A549 (cell line): ENCODE results near the gene ITPRIPL2.

ENCODE experiments used
- BHLHE40 ChIP-seq: IDR thresholded peaks from 2 replicates; pipeline ENCODE4 v1.6.1; 2012; ENCODE audit warnings: low read depth, low read length, inconsistent platforms
- CBX2 ChIP-seq: fragments of 200-600 bp; sonication (generic); IDR thresholded peaks from 2 replicates; pipeline ENCODE4 v1.6.1; 2016; ENCODE audit warnings: low read depth, mild to moderate bottlenecking, borderline replicate concordance
- CHD2 ChIP-seq: fragments of 150-350 bp; IDR thresholded peaks from 2 replicates; pipeline ENCODE4 v1.6.1; 2014; ENCODE audit warnings: low read length; ENCODE audit not compliant: partially characterized antibody
- FOSL2 ChIP-seq, 2 experiments: fragments of 450-650 bp in 1 of 2; fragments of >200 bp in 1 of 2; sonication (Bioruptor Twin) in 1 of 2; formaldehyde crosslinking; IDR thresholded peaks; 2 replicates each; pipeline versions ENCODE4 v1.5.0 to v1.6.1; 2016 to 2020; ENCODE audit warnings: mild to moderate bottlenecking in 1 of 2, moderate library complexity in 1 of 2
- JUN ChIP-seq, 2 experiments: fragments of >200 bp; sonication (Bioruptor Twin); formaldehyde crosslinking; IDR thresholded peaks; 2 replicates in 1 of 2; 3 replicates in 1 of 2; pipeline ENCODE4 v1.6.1; 2016 to 2017
- KDM1A ChIP-seq: fragments of 200-600 bp; sonication (generic); IDR thresholded peaks from 2 replicates; pipeline ENCODE4 v1.6.1; 2016; ENCODE audit warnings: low read depth, mild to moderate bottlenecking
- POLR2A ChIP-seq: IDR thresholded peaks from 2 replicates; pipeline ENCODE4 v1.6.1; 2012; ENCODE audit warnings: mild to moderate bottlenecking, low read length
- RARB ChIP-seq: fragments of 250-450 bp; sonication (Bioruptor Pico); IDR thresholded peaks from 2 replicates; pipeline ENCODE4 v1.8.0; 2021; ENCODE audit warnings: mild to moderate bottlenecking, moderate library complexity
- TF ChIP-seq, protein P1 (sequence below): IDR thresholded peaks from 2 replicates; pipeline ENCODE4 v1.6.1; 2012
- TF ChIP-seq, protein P2 (sequence below): fragments of >200 bp; sonication (Bioruptor Twin); formaldehyde crosslinking; IDR thresholded peaks from 3 replicates; pipeline ENCODE4 v1.5.1; 2016
- TF ChIP-seq, protein P3 (sequence below): IDR thresholded peaks from 2 replicates; pipeline ENCODE4 v1.6.1; 2012
- TF ChIP-seq, protein P4 (sequence below): fragments of 450-650 bp; IDR thresholded peaks from 2 replicates; pipeline ENCODE4 v1.6.1; 2014; ENCODE audit warnings: antibody characterized with exemption

DNA sequence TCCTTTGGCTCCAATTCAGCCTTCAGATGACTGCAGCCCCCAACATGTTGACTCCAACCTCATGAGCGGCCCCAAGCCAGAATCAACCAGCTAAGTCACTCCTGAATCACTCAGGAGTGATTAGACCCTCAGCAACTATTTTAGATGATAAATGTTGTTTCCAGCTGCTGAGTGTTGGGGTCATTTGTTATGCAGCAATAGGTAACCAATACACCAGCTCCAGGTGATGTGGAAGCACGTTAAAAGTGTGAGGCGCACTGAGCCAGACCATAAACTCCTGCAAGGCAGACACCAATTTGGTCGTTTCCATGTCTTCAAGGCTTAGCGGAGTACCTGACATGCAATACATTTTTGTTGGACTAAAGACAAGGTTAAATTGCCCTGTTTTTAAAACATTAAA, 28.9 kb upstream of the ITPRIPL2 start:
- TF ChIP-seq, protein P1, sequence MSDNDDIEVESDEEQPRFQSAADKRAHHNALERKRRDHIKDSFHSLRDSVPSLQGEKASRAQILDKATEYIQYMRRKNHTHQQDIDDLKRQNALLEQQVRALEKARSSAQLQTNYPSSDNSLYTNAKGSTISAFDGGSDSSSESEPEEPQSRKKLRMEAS, result no peak
- TF ChIP-seq POLR2A (no peak), CHD2 (no peak), CBX2 (no peak), BHLHE40 (no peak), RARB (no peak), FOSL2 (IDR thresholded peaks at IDR 0.05) (no peak), FOSL2 (CRISPR knock-in tag; IDR thresholded peaks at IDR 0.05) (no peak), JUN (IDR thresholded peaks at IDR 0.05) (no peak), KDM1A (no peak)
- TF ChIP-seq, protein P2, sequence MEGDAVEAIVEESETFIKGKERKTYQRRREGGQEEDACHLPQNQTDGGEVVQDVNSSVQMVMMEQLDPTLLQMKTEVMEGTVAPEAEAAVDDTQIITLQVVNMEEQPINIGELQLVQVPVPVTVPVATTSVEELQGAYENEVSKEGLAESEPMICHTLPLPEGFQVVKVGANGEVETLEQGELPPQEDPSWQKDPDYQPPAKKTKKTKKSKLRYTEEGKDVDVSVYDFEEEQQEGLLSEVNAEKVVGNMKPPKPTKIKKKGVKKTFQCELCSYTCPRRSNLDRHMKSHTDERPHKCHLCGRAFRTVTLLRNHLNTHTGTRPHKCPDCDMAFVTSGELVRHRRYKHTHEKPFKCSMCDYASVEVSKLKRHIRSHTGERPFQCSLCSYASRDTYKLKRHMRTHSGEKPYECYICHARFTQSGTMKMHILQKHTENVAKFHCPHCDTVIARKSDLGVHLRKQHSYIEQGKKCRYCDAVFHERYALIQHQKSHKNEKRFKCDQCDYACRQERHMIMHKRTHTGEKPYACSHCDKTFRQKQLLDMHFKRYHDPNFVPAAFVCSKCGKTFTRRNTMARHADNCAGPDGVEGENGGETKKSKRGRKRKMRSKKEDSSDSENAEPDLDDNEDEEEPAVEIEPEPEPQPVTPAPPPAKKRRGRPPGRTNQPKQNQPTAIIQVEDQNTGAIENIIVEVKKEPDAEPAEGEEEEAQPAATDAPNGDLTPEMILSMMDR, result no peak
- TF ChIP-seq, protein P3, sequence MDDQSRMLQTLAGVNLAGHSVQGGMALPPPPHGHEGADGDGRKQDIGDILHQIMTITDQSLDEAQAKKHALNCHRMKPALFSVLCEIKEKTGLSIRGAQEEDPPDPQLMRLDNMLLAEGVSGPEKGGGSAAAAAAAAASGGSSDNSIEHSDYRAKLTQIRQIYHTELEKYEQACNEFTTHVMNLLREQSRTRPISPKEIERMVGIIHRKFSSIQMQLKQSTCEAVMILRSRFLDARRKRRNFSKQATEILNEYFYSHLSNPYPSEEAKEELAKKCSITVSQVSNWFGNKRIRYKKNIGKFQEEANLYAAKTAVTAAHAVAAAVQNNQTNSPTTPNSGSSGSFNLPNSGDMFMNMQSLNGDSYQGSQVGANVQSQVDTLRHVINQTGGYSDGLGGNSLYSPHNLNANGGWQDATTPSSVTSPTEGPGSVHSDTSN, result no peak
- TF ChIP-seq, protein P4, sequence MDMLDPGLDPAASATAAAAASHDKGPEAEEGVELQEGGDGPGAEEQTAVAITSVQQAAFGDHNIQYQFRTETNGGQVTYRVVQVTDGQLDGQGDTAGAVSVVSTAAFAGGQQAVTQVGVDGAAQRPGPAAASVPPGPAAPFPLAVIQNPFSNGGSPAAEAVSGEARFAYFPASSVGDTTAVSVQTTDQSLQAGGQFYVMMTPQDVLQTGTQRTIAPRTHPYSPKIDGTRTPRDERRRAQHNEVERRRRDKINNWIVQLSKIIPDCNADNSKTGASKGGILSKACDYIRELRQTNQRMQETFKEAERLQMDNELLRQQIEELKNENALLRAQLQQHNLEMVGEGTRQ, result no peak
